OCI-M2 (cell line): ENCODE data around the gene APOBEC3F.

ENCODE experiments used
- DNase-seq: peaks from one replicate; lab custom pipeline; 2025; ENCODE audit not compliant: unreplicated experiment; lab: John Stamatoyannopoulos, UW

Gene APOBEC3F

DNA sequence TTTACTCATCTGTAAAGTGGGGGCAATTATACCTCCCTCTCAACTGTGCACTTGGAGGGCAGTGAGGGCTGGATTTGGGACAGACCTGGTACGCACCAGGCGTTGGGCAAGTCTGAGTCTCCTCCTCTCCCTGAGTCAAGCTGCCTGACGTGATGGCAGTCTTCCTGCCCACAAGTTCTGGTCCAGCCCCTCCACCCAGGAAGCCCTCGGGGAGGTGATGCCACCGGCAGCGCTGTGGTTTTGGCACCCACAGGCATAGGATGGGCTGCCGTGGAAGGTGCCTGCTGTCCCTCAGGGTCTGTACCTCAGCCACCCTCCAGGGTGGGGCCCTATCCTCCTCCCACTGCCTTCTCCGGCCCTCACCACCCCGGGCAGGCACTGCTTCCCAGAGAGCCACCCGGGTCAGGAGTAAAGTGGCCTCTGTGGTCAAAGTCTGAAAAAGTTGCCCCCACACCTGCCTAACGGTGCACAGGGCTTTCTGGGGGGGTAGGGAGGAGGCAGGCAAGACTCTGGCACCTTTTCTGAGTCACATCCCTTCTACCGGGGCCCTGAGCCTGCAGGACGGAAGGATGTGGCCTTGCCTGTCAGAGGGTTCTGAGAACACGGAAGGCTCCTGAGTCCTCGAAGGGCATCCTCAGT, 49.9 kb downstream of the APOBEC3F start:
- DNase-seq = no peak

DNA sequence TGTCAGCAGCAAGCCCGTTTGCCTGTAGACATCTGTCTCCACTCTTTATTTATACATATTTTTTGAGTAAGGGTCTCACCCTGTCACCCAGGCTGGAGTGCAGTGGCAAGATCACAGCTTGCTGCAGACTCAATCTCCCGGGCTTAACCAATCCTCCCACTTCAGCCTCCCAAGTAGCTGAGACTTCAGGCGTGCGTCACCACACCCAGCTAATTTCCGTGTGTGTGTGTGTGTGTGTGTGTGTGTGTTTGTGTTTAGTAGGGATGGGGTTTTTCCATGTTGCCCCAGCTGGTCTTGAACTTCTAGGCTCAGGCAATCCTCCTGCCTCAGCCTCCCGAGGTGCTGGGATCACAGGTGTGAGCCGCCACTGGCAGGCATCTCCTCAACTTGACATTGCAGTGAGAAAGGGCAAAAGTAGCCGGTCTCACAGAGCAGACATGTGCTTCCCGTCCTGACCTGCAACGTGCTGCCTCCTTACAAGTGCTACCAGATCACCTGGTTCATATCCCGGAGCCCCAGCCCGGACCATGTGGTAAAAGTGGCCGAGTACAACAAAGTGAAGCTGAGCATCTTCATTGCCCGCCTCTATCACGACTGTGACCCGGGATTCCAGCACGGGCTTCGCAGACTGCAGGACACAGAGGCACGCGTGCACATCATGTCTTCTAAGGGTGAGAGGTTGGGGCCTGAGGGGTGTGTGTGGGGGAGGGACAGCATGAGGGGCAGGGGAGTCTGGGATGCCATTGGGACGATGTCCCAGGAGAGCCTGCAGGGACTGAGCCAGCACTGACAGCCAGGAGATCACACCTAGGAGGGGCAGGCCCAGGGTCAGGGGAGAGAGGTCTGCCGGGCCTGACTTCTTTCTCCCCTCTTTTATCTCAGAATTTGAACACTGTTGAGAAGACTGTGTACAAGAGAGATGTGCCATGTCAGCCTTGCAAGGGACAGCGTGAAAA, 50.7 kb downstream of the APOBEC3F start:
- no peak for DNase-seq

GRCh38 chr22:39092111-39092862, 51.6 kb downstream of the APOBEC3F start:
- DNase-seq = no peak

DNA sequence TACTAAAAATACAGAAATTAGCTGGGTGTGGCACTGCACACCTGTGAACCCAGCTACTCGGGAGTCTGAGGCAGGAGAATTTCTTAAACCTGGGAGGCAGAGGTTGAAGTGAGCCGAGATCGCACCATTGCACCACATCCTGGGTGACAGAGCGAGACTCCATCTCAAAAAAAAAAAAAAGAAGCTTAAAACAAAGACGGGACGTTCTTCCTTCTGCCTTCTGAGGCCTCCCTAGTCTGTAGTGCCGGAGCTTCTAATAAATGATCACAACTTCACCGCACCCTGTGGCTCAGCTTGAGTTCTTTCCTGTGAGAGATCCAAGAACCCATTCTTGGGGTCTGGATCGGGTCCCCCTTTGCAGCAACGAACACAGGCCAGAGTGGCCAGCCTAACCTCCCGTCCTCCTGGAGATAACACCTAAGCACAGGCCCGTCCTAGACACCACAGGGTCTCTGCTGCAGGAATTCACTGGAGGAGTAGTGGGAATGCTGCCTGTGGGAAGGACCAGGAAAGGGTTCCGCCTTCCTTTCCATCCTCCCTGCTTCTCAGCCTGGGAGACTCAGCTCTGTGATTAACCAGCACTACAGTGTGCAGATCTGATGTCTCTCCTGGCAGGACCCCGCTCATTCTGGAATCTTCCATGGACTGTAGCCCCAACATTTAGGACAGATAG, 54.2 kb downstream of the APOBEC3F start:
- no peak for DNase-seq

GRCh38 chr22:39095971-39096370, 55.3 kb downstream of the APOBEC3F start:
- DNase-seq = no peak

GRCh38 chr22:39097098-39098020, 56.7 kb downstream of the APOBEC3F start, which contains the start of gene APOBEC3H:
Gene APOBEC3H (plus strand): TSS chr22:39097244. CDS start chr22:39100279, 3,035 bp downstream.
- no peak for DNase-seq

DNA sequence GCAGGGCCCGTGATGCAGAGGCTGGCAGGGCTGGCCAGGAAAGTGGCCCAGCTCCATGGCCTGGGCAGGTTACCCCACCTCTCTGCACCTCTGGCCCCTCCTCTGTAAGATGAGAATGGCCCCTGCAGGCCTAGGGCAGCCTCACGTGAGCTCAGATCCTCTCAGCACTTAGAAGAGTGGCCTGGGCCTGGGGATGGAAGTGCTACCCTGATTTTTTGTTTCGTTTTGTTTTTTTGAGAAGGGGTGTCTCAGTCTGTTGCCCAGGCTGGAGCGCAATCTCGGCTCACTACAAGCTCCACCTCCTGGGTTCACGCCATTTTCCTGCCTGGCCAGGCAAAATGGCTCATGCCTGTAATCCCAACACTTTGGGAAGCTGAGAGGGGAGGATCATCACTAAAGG, 57.4 kb downstream of the APOBEC3F start:
- DNase-seq = no peak

DNA sequence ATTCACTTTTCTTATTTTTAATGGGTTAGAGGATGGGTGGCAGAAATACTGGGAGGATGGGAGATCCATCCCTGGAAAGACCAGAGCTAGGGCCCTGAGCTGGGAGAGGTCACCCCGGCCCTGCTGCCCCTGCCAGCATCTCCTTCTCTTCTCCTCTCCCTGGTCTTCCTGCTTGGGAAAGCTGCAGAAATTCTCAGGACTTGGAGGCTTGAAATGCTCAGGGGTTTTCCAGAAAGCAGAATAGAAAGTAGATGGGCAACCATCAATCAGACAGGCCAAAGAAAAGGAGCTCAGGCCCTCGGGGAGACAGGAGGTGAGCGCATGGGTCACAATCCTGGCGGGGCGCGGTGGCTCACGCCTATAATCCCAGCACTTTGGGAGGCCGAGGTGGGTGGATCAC, 57.9 kb downstream of the APOBEC3F start:
- DNase-seq = no peak

GRCh38 chr22:39101226-39101625, 60.6 kb downstream of the APOBEC3F start:
- no peak for DNase-seq

- no peak for DNase-seq
These were observed 62.8 kb downstream of the APOBEC3F start for GRCh38 chr22:39103431-39103830.
